OCI-LY1 (cell line): ENCODE measurements around the gene MS4A8.
"Not testable (repeated sequence)": the region's sequence is repeated elsewhere in the genome, so short reads cannot be mapped to it uniquely, and the experiment has no call there.

Experiments
- H2AFZ ChIP-seq: fragments of 200-600 bp; sonication (generic), shearing (Covaris generic); 2 replicates; pipeline ENCODE4 v1.6.0; 2014; ENCODE audit warnings: antibody characterized with exemption, mild to moderate bottlenecking, low read length
- H3F3A ChIP-seq: fragments of 200-600 bp; sonication (generic), shearing (Covaris generic); 2 replicates; pipeline ENCODE4 v1.6.0; 2014; ENCODE audit warnings: mild to moderate bottlenecking, antibody characterized with exemption, low read length, moderate library complexity; ENCODE audit not compliant: insufficient read depth
- H3K27ac ChIP-seq: fragments of 200-600 bp; sonication (generic); 2 replicates; pipeline ENCODE4 v1.5.1; 2014; ENCODE audit warnings: low read length, mixed run types, mild to moderate bottlenecking, low read depth; ENCODE audit not compliant: poor library complexity, severe bottlenecking
- H3K27me3 ChIP-seq: fragments of 200-600 bp; sonication (generic); 2 replicates; pipeline ENCODE4 v1.6.0; 2014; ENCODE audit warnings: antibody characterized with exemption, mild to moderate bottlenecking, low read length, moderate library complexity; ENCODE audit not compliant: insufficient read depth
- H3K36me3 ChIP-seq: fragments of 200-600 bp; sonication (generic); 2 replicates; pipeline ENCODE4 v1.6.1; 2014; ENCODE audit warnings: mild to moderate bottlenecking, antibody characterized with exemption, low read length, moderate library complexity, mixed read lengths; ENCODE audit not compliant: insufficient read depth
- H3K4me1 ChIP-seq: fragments of 200-600 bp; sonication (generic); 2 replicates; pipeline ENCODE4 v1.5.1; 2014; ENCODE audit warnings: mild to moderate bottlenecking, low read length, moderate library complexity; ENCODE audit not compliant: insufficient read depth, severe bottlenecking
- H3K4me2 ChIP-seq: fragments of 200-600 bp; sonication (generic), shearing (Covaris generic); 2 replicates; pipeline ENCODE4 v1.6.1; 2014; ENCODE audit warnings: low read length
- H3K4me3 ChIP-seq: fragments of 200-600 bp; sonication (generic); 2 replicates; pipeline ENCODE4 v1.5.1; 2014; ENCODE audit warnings: low read length, low read depth, mild to moderate bottlenecking, mixed read lengths; ENCODE audit not compliant: poor library complexity, severe bottlenecking
- H3K79me2 ChIP-seq: fragments of 200-600 bp; shearing (Covaris generic); 2 replicates; pipeline ENCODE4 v1.6.1; 2016; ENCODE audit warnings: mixed run types, low read length, mixed read lengths; ENCODE audit not compliant: insufficient read depth
- H3K9ac ChIP-seq: fragments of 200-600 bp; sonication (generic), shearing (Covaris generic); 2 replicates; pipeline ENCODE4 v1.6.1; 2014; ENCODE audit warnings: mild to moderate bottlenecking, low read length, mixed read lengths
- H3K9me2 ChIP-seq: fragments of 200-600 bp; sonication (generic), shearing (Covaris generic); 2 replicates; pipeline ENCODE4 v1.6.1; 2014; ENCODE audit warnings: low read depth, mild to moderate bottlenecking, low read length, mixed read lengths
- H3K9me3 ChIP-seq: fragments of 200-600 bp; shearing (Covaris generic); 2 replicates; pipeline ENCODE4 v1.6.1; 2014; ENCODE audit warnings: low read length, mixed read lengths
- H4K20me1 ChIP-seq: fragments of 200-600 bp; sonication (generic), shearing (Covaris generic); 2 replicates; pipeline ENCODE4 v1.6.0; 2016; ENCODE audit warnings: mild to moderate bottlenecking, low read length; ENCODE audit not compliant: insufficient read depth
- EZH2 ChIP-seq: fragments of 200-600 bp; sonication (generic), shearing (Covaris generic); IDR thresholded peaks from 2 replicates; pipeline ENCODE4 v1.8.0; 2017; ENCODE audit warnings: borderline replicate concordance, mixed run types, mild to moderate bottlenecking, antibody characterized with exemption, low read length, moderate library complexity, mixed read lengths
- TF ChIP-seq, protein P1 (sequence below): fragments of 200-600 bp; sonication (generic), shearing (Covaris generic); IDR thresholded peaks from 2 replicates; pipeline ENCODE4 v1.5.1; 2017; ENCODE audit warnings: mild to moderate bottlenecking, antibody characterized with exemption, low read length, moderate library complexity, mixed read lengths

Gene MS4A8

DNA sequence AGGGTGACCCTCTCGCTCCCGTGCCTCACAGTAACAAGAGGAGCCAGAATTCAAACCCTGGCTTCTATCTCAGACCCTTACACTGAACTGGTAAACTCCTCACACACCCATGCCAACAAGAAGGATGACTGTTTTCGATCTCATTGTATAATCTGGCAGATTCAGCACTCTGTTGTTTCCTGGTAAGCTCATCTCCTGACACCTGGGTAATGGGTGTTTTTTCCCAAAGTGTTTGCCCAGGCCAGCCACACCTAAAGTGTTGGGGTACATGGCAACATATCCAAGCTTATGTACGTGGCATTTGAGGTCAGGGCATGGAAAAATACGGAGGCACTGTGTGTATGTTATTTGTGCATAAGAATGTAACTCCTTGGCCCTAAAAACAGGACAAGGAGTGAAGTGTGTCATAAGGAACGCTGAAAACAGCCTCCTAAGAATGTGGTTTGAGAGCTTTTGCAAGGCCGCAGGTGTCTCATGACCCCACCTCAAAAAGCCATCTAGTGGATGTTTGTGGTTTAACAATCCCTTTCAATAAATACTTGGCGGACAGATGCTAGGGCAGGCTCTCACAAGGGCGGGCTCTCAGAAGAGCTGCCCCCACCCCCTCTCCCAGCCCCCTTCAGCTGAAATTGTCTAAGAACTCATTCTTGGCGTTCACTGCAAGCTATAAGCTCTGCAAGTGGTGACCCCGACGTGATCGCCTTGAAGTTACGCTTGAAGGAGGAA is 57.1 kb downstream of the MS4A8 start, which contains the start of gene MS4A15:
Gene MS4A15 (plus strand): TSS at position 561 of the 726 bp plus-strand sequence. CDS start 6,867 bp downstream, outside the sequence.
- H2AFZ ChIP-seq: no peak within 1 kb of the TSS
- no peaks in the 10 kb centered on the region for H4K20me1 ChIP-seq
- H3K9me3 ChIP-seq: no peaks in the 10 kb centered on the region
- H3K36me3 ChIP-seq: no peaks in the 10 kb centered on the region
- 0 out of 2 replicates have a peak, but pooled peaks cover 7% of the 10 kb centered on the region for H3K27me3 ChIP-seq
- H3K9me2 ChIP-seq: no peaks in the 10 kb centered on the region
- H3K9ac ChIP-seq: no peak within 1 kb of the TSS
- H3K4me3 ChIP-seq: no peak within 1 kb of the TSS
- no peaks in the 10 kb centered on the region for H3K79me2 ChIP-seq
- no peaks in the 10 kb centered on the region for H3K4me1 ChIP-seq
- no peak for TF ChIP-seq EZH2
- TF ChIP-seq, protein P1, sequence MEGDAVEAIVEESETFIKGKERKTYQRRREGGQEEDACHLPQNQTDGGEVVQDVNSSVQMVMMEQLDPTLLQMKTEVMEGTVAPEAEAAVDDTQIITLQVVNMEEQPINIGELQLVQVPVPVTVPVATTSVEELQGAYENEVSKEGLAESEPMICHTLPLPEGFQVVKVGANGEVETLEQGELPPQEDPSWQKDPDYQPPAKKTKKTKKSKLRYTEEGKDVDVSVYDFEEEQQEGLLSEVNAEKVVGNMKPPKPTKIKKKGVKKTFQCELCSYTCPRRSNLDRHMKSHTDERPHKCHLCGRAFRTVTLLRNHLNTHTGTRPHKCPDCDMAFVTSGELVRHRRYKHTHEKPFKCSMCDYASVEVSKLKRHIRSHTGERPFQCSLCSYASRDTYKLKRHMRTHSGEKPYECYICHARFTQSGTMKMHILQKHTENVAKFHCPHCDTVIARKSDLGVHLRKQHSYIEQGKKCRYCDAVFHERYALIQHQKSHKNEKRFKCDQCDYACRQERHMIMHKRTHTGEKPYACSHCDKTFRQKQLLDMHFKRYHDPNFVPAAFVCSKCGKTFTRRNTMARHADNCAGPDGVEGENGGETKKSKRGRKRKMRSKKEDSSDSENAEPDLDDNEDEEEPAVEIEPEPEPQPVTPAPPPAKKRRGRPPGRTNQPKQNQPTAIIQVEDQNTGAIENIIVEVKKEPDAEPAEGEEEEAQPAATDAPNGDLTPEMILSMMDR: peak; percentile 60
- no peak within 1 kb of the TSS for H3K4me2 ChIP-seq
- H3F3A ChIP-seq: no peaks in the 10 kb centered on the region
- no peak within 1 kb of the TSS for H3K27ac ChIP-seq

DNA sequence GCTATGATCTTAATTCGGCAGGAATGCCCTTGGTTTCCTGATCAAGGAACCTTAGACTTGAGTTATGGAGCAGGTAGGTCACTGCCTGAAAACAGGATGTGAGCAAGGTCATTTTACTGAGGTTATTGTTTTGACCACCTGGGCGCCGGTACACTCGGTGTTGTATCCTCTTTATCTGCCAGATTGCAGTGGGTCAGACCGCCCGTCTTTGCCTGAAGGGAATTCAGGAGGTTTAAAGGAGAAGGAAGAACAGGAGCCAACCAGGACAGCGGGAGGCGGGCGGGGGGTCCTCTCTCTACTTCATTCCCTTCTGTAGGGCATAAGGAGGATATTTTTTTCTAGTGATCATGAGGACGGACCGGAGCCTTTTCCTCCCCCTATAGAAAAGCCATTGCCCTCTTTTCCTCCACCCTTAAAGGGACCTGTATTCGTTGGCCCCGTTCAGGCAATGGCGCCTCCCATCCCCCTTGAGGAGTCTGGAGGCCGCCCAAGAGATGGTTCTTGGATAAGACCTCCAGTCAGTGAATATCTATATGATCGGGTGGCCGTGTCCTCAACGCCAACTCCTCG is 57.9 kb downstream of the MS4A8 start:
- no peaks in the 10 kb centered on the region for H3K9me3 ChIP-seq
- H3K4me1 ChIP-seq: no peaks in the 10 kb centered on the region
- H3K79me2 ChIP-seq: no peaks in the 10 kb centered on the region
- TF ChIP-seq, protein P1: no peak
- TF ChIP-seq EZH2: no peak
- no peak overlapping the region for H3K9ac ChIP-seq
- H3K9me2 ChIP-seq: no peaks in the 10 kb centered on the region
- no peaks in the 10 kb centered on the region for H3F3A ChIP-seq
- no peak overlapping the region for H3K27ac ChIP-seq
- 0 out of 2 replicates have a peak, but pooled peaks cover 7% of the 10 kb centered on the region for H3K27me3 ChIP-seq
- H3K4me2 ChIP-seq: no peak overlapping the region
- H4K20me1 ChIP-seq: no peaks in the 10 kb centered on the region
- no peak overlapping the region for H2AFZ ChIP-seq
- no peak overlapping the region for H3K4me3 ChIP-seq
- H3K36me3 ChIP-seq: no peaks in the 10 kb centered on the region

DNA sequence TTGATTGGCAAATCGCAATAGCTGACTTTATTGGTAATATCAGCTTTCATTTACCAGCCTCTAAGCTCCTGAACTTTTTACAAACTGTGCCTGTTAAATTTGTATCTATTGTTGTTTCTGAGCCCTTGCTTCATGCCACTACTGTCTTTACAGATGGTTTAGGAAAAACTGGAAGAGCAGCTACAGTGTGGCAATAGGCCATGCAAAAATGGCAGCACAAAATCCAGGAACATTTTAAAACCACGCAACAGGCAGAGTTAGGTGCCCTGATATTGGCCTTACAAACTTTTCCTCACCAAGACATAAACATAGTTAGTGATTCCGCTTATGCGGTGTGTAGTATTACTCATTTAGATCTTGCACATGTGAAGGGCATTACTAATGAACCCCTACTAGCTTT is 59.3 kb downstream of the MS4A8 start:
- not testable (repeated sequence) for H3K4me3 ChIP-seq, H3K9me3 ChIP-seq, H3K9ac ChIP-seq, H2AFZ ChIP-seq, H3K27ac ChIP-seq, H3F3A ChIP-seq, H3K4me1 ChIP-seq, H3K4me2 ChIP-seq, H3K36me3 ChIP-seq, H3K27me3 ChIP-seq, H4K20me1 ChIP-seq, H3K9me2 ChIP-seq, H3K79me2 ChIP-seq

DNA sequence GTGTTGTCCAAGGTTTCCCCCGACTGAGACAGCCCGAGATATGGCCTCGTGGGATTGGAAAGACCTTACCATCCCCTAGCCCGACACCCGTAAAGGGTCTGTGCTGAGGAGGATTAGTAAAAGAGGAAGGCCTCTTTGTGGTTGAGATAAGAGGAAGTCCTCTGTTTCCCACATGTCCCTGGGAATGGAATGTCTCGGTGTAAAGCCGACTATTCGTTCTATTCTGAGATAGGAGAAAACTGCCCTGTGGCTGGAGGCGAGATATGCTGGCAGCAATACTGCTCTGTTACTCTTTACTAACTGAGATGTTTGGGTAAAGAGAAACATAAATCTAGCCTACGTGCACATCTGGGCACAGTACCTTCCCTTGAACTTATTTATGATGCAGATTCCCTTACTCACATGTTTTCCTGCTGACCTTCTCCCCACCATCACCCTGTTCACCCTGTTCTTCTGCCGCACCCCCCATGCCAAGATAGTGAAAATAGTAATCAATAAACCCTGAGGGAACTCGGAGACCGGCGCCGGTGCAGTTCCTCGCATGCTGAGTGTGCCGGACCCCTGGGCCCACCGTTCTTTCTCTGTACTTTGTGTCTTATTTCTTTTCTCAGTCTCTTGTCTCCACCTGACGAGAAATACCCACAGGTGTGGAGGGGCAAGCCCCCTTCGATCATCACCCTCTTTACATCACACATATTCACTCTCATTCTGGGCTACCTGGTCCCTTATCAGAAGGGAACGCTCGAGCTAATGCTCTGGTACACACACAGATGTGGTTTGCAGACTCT is 60.2 kb downstream of the MS4A8 start:
- not testable (repeated sequence) for H3K4me3 ChIP-seq, H3K9me2 ChIP-seq, H3K79me2 ChIP-seq, H3K9ac ChIP-seq, H4K20me1 ChIP-seq, H3K4me1 ChIP-seq, H2AFZ ChIP-seq, H3K36me3 ChIP-seq, H3K4me2 ChIP-seq, H3K27me3 ChIP-seq, H3K9me3 ChIP-seq, H3F3A ChIP-seq, H3K27ac ChIP-seq
